Effector memory CD4-positive, alpha-beta T cell (primary cell): ENCODE measurements around the gene PORCN.

Source experiments
- DNase-seq, 3 donors: peaks; one replicate each; pipeline ENCODE4 v3.0.0-alpha.2; 2020
- H3K27ac ChIP-seq: 2 replicates; pipeline ENCODE4 v1.7.0; 2013; ENCODE audit warnings: mild to moderate bottlenecking, low read length, moderate library complexity; ENCODE audit not compliant: insufficient read depth, poor library complexity, severe bottlenecking
- H3K27me3 ChIP-seq: replicated peaks from 2 replicates; pipeline ENCODE4 v1.7.0; 2013; ENCODE audit warnings: mild to moderate bottlenecking, low read length; ENCODE audit not compliant: insufficient read depth, control insufficient read depth, poor library complexity, severe bottlenecking
- H3K36me3 ChIP-seq: 2 replicates; pipeline ENCODE4 v1.7.0; 2013; ENCODE audit warnings: mild to moderate bottlenecking, low read length, moderate library complexity; ENCODE audit not compliant: control insufficient read depth, insufficient read depth
- H3K4me1 ChIP-seq: 2 replicates; pipeline ENCODE4 v1.7.0; 2013; ENCODE audit warnings: low read length, mild to moderate bottlenecking; ENCODE audit not compliant: control insufficient read depth, insufficient read depth, poor library complexity, severe bottlenecking
- H3K4me3 ChIP-seq: 2 replicates; pipeline ENCODE4 v1.7.0; 2013; ENCODE audit warnings: low read length, low read depth, mild to moderate bottlenecking; ENCODE audit not compliant: insufficient read depth, poor library complexity, severe bottlenecking
- H3K9me3 ChIP-seq: 2 replicates; pipeline ENCODE4 v1.7.0; 2013; ENCODE audit warnings: mild to moderate bottlenecking, low read length, moderate library complexity; ENCODE audit not compliant: control insufficient read depth

Gene PORCN

GRCh38 chrX:48531358-48531959, 22.7 kb downstream of the PORCN start:
- no peak overlapping the region for H3K27ac ChIP-seq
- H3K36me3 ChIP-seq, result peaks cover 17% of the 10 kb centered on the region
- no peak overlapping the region for H3K4me3 ChIP-seq
- no peak for DNase-seq
- peaks cover 5% of the 10 kb centered on the region for H3K4me1 ChIP-seq
- no peaks in the 10 kb centered on the region for H3K27me3 ChIP-seq
- H3K9me3 ChIP-seq, result no peaks in the 10 kb centered on the region

- Histone ChIP-seq H3K36me3 (peaks cover 10% of the 10 kb centered on the region), H3K9me3 (no peaks in the 10 kb centered on the region), H3K27me3 (no peaks in the 10 kb centered on the region), H3K4me3 (no peak overlapping the region), H3K27ac (no peak overlapping the region), H3K4me1 (peaks cover 5% of the 10 kb centered on the region)
- DNase-seq, result no peak
These were observed 23.4 kb downstream of the PORCN start for GRCh38 chrX:48532161-48532560.

DNA sequence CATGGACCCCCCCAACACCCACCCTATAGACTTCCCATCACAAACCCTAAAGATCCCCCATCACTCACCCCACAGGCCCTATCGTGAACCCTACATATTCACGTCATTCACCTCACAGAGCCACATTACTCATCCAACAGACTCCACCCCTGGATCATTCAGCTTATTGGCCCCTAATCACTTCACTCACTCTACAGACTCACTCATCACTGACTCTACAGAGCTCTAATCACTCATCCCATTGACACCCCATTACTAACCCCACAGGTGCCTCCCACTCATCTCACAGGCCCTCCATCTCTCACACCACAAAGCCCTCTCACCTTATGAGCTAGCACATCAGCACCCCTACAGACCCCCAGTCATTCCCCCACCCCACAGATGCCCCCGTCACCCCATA, 24.4 kb downstream of the PORCN start:
- H3K9me3 ChIP-seq, result no peaks in the 10 kb centered on the region
- DNase-seq, result no peak
- peaks cover 9% of the 10 kb centered on the region for H3K36me3 ChIP-seq
- no peaks in the 10 kb centered on the region for H3K27me3 ChIP-seq
- peaks cover 5% of the 10 kb centered on the region for H3K4me1 ChIP-seq
- H3K4me3 ChIP-seq, result no peak overlapping the region
- no peak overlapping the region for H3K27ac ChIP-seq

- Histone ChIP-seq H3K4me3 (no peak overlapping the region), H3K36me3 (no peaks in the 10 kb centered on the region), H3K9me3 (no peaks in the 10 kb centered on the region), H3K27me3 (no peaks in the 10 kb centered on the region), H3K4me1 (peaks cover 11% of the 10 kb centered on the region), H3K27ac (peak overlapping the region; percentile 91)
- no peak for DNase-seq
These were observed 30.0 kb downstream of the PORCN start for GRCh38 chrX:48538641-48539344.

- Histone ChIP-seq H3K4me3 (peak within 1 kb of the TSS; percentile 61), H3K4me1 (peaks cover 11% of the 10 kb centered on the region), H3K9me3 (no peaks in the 10 kb centered on the region), H3K27ac (peak within 1 kb of the TSS; percentile 91), H3K27me3 (no peaks in the 10 kb centered on the region), H3K36me3 (no peaks in the 10 kb centered on the region)
- peak; percentile 96 for DNase-seq
These were observed 30.7 kb downstream of the PORCN start, which contains the start of gene TBC1D25 for GRCh38 chrX:48539345-48540027. Gene TBC1D25, plus strand, starts transcription at chrX:48539714. Its CDS starts 84 bp downstream, at chrX:48539798.

GRCh38 chrX:48540028-48540375, 31.2 kb downstream of the PORCN start:
- H3K27me3 ChIP-seq, result no peaks in the 10 kb centered on the region
- H3K27ac ChIP-seq, result peak overlapping the region; percentile 91
- H3K36me3 ChIP-seq, result no peaks in the 10 kb centered on the region
- H3K4me3 ChIP-seq, result peak overlapping the region; percentile 61
- H3K9me3 ChIP-seq, result no peaks in the 10 kb centered on the region
- DNase-seq, result peak; percentile 41 to 47 (median 44)
- H3K4me1 ChIP-seq, result peaks cover 11% of the 10 kb centered on the region

GRCh38 chrX:48540480-48540879, 31.7 kb downstream of the PORCN start:
- H3K27me3 ChIP-seq, result no peaks in the 10 kb centered on the region
- DNase-seq, result no peak
- H3K4me3 ChIP-seq, result peak overlapping the region; percentile 61
- no peaks in the 10 kb centered on the region for H3K36me3 ChIP-seq
- H3K27ac ChIP-seq, result peak overlapping the region; percentile 91
- H3K4me1 ChIP-seq, result peaks cover 11% of the 10 kb centered on the region
- H3K9me3 ChIP-seq, result no peaks in the 10 kb centered on the region

DNA sequence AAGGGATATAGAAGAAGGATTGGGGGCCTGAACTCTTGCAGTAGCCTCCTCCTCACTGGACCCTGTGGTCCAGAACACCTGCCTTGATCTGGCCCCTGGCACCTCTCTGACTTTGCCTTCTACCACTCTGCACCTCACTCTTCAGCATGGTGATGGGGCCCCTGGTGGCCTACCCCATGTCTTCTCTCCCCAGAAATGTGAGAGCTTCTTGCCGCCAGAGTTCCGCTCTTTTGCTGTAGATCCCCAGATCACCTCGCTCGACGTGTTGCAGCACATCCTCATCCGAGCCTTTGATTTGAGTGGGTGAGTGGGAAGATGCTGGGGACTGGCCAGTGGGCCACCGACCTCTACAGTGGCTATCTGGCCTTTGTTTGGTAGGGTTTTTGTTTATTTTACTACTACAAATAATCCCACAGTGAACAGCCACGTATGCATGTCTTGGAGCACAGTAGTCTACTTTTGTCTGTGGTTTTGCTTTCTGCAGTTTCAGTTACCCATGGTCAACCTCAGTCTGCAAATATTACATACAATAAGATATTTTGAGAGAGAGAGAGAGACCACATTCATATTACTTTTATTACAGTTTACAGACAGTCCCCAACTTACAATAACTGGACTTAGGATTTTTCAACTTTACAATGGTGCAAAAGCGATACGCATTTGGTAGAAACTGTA, 32.5 kb downstream of the PORCN start:
- Histone ChIP-seq H3K36me3 (no peaks in the 10 kb centered on the region), H3K4me1 (peaks cover 11% of the 10 kb centered on the region), H3K4me3 (no peak overlapping the region), H3K27me3 (no peaks in the 10 kb centered on the region), H3K27ac (no peak overlapping the region), H3K9me3 (no peaks in the 10 kb centered on the region)
- DNase-seq, result no peak

- DNase-seq, result no peak
- Histone ChIP-seq H3K27ac (no peak overlapping the region), H3K4me1 (no peaks in the 10 kb centered on the region), H3K36me3 (peaks cover 5% of the 10 kb centered on the region), H3K27me3 (no peaks in the 10 kb centered on the region), H3K9me3 (no peaks in the 10 kb centered on the region), H3K4me3 (no peak overlapping the region)
These were observed 40.1 kb downstream of the PORCN start for GRCh38 chrX:48548871-48549270.
